ENCODE measurements around the gene SPATA3. TPM values are rescaled to one million over a fixed set of nuclear protein-coding genes. Genes with fewer than 3 reads are reported as not detected.

Gene SPATA3
- total RNA-seq, 1 experiment from 2014 or later: not detected

DNA sequence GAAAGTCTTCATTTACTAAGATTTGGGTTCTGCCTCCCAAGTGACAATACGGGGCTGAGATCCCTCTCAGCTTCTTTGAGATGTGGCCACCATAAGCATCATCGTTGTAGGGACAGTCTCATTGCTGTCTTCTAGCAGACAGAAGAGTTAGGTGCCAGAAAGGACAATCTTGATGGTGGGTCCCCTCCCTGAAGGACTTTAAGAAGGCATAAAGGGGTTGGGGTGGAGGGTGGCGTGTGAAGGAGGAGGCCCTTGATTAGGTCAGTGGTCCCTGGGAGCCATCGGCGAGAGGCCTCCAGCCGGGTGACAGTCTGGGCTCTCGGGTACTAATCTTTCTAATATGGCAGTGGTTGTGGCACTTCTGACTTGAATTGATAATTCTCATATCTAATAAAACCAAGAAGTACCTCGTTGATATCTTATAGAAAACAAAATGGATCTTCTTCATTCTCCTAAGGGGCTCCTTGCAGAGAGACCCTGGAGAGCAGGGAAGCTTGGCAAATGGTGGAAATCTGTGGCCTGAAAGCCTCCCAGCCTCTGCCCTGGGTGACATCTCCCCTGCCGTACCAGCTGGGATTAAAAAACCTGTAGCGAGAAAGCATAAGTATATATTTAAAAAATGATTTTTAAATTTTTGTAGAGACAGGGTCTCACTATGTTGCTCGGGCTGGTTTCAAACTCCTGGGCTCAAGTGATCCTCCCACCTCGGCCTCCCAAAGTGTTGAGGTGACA is 53.5 kb downstream of the SPATA3 start:
- no peak overlapping the region for H3K4me3 ChIP-seq
- no peaks in the 10 kb centered on the region for H3K36me3 ChIP-seq
- H3K27me3 ChIP-seq: no peaks in the 10 kb centered on the region; the same call in 1 of the 2 replicates
- no peaks in the 10 kb centered on the region for H3K9me3 ChIP-seq
- DNase-seq: no peak

DNA sequence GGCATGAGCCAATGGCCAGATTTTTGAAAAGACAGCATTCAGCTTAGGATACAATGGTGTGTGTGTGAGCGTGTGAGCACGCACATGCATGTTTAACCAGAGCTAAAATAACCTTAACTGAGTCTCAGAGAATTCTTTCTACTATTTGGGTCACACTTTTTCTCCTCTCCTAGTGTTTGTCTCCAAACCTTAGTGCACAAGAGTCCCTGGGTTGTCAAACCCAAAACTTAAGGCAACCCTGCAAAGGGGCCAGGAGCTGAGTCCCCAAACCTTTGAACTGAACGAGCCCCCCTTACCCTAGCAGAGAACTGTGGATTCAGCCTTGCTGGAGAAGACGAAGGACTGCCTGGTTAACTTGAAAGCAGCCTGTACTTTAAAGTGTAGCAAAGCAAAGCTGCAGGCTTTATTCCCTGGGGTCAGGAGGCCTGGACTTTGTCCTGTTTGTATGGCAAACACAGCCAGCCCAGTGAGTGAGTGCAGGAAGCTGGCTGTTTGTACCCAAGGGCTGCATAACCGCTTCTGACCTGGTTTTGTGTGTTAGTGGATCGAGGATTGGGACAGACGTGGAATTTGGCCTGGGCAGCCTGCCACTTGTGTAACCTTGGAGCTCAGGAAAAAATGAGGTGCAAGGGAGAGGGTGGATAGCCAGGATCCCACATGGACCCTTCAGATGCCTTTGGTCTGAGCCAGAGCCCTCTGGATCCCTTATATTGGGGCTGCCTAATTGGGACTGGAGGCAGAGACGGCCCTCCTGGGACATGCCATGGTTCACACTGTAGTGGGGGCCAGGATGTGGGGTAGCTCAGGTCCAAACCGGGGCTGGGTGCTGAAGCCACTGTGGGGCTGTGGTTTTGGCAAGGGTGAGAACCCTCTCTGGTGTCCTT is 54.3 kb downstream of the SPATA3 start:
- no peaks in the 10 kb centered on the region for H3K36me3 ChIP-seq
- no peak for DNase-seq
- no peak overlapping the region for H3K4me3 ChIP-seq
- no peaks in the 10 kb centered on the region; the same call in 1 of the 2 replicates for H3K27me3 ChIP-seq
- no peaks in the 10 kb centered on the region for H3K9me3 ChIP-seq

DNA sequence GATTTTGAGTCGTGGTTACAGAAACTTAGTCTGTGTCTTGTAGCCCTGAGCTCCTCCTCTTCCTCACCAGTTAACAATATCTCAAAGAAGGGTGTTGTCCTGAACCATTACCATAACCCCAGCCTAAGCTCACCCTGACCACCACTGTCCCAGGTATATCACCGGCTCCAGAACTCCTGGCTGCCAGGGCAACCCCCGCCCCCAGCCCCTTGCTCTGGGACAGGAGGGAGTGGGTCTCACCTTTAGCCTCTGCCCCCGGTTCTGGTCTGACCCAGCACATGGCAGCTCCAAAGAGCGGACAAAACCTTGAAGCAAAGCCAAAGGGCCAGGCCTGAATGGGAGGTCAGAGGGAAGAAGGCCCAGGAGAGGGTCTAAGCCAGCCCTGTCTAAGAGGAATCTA is 55.2 kb downstream of the SPATA3 start:
- H3K36me3 ChIP-seq: no peaks in the 10 kb centered on the region

DNA sequence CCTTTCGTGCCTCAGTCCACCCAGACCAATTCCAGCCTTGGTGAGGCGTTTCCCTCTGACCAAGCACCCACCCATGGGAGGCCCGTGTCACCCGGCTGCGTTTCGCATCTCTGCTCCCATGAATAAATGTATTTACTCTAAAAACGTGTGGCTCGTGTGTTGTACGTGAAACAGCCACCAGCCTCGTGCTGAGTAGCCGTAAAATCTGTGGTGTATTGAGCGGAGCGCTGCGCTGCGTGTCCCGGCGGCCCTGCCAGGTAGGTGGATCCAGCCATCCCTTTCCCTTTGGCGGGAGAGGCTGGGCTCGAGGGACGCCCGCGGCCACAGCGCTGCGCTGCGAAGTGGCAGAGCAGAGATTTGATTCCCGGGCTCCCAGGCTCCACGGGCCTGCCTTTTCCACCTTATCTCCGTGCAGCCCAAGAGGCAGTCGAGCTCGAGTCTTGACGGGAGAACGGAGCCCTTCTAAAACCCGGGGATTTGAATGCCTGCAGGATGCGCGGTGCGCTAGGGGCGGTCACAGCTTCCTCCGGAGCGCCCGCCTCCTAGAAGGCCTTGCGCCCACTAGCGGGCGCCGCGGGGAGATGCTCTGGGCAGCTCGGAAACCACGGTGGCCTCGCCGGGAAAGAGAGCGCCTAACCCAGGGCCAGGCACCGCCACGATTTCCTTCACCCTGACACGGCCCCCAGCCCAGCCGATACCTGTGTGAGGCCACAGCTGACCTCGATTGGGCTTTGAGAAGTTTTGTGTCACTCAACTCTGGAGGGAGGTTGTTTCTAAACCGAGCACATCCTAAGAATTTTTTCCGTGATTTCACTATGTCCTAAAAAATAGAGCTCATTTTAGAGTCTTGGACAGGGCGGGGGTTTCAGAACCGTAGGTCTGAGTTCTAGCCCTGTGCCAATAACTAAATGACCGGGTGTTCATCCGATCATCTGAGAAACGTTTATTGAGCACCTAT is 56.9 kb downstream of the SPATA3 start:
- H3K36me3 ChIP-seq: peaks cover 8% of the 10 kb centered on the region
- H3K27me3 ChIP-seq: no peaks in the 10 kb centered on the region; the same call in 1 of the 2 replicates
- peak overlapping the region; percentile 50 for H3K4me3 ChIP-seq
- peak; percentile 84 for DNase-seq
- no peaks in the 10 kb centered on the region for H3K9me3 ChIP-seq

More for the DNA sequence above, 55.2 kb downstream of the SPATA3 start:
- Histone ChIP-seq H3K9me3 (no peaks in the 10 kb centered on the region), H3K4me3 (no peak overlapping the region), H3K27me3 (no peaks in the 10 kb centered on the region; the same call in 1 of the 2 replicates)
- DNase-seq: no peak

DNA sequence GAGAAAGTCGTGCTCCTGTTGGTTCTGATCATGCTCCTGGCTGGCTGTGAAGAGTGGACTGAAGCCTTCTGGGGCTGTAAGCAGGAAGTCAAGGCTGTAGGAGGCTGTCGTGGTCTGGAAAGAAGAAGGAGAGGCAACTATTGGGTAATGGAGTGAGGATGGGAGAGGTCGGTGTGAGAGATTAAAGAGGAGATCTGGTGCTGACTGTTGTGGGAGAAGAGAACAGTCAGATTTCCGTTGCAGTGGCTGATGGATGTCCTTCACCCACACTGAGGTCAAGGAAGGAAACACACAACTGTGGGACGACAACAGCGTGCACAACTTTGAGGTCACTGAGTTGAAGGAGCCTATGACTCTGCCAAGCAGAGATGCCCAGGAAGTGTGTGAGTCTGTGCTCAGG is 57.9 kb downstream of the SPATA3 start:
- Histone ChIP-seq H3K4me3 (no peak overlapping the region), H3K36me3 (peaks cover 19% of the 10 kb centered on the region), H3K27me3 (no peaks in the 10 kb centered on the region; the same call in 1 of the 2 replicates), H3K9me3 (no peaks in the 10 kb centered on the region)
- no peak for DNase-seq

DNA sequence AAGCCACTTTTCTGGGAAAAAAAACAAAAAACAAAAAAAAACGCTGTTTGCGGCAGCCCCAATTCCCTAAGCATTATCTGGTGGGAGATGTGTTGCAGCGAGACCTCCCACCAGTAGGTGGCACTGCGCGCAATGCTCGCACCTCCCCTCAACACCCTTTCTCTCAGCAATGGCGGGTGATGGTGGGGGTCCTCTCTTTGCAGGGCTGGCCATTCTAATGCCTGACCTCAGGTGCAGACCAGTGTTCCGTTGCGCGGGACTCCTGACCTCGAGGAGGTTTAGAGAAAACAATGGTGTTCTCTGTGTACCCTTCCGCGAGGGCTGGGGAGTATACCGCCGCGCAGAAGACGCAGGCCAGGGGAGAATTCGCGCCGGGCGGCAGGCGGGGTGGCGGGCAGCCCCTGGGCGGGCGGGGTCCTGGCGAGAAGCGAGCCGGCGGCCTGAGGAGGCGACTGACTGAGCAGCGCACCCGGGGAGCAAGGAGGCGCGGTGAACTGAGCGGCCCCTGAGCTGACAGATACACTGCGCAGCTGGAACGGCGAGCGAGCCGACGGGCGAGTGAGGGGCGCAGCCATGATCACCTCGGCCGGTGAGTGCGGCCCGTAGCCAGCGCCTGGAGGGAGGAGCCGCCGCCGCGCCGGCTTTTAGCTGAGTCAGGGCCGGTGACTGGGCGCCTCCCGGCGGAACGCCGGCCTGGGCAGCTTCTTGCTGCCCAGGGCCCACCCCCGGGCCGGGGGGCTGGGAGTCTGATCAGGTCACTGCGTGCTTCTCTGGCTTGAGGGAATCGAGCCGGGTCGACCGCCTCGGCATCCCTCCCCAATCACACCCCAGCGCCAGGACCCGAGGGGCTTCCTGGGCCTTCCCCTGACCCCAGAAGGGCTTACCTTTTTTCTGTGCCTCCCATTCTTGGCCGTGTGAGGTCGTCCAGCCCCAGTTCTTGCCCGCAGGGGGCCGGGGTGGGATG is 60.8 kb downstream of the SPATA3 start, which contains the start of gene PSMD1:
TSS of gene PSMD1 (plus strand) at position 415 of the 964 bp plus-strand sequence. CDS start at position 574, 159 bp downstream.
- DNase-seq: peak; percentile 90
- H3K4me3 ChIP-seq: peak within 1 kb of the TSS; percentile 99

DNA sequence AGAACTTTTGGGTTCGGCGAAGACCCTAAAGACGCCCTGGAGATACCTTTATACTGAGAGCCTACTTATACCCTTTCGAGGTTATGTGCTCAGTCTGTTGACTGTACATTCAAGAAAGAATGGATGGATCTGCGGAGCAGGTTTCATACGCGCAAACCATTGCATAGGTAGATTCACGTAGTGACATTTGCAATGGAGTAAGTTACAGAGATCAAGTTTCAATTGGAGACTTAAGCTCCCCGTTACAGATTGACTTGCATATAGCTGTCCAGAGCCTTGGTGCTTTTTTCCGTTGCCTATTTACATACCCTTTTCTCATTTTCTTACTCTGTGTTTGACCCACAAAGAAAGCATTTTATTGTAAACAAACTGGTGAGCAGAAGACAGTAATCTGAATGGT is 61.7 kb downstream of the SPATA3 start:
- no peaks in the 10 kb centered on the region for H3K27me3 ChIP-seq
- peaks cover 50% of the 10 kb centered on the region for H3K36me3 ChIP-seq
- no peak for DNase-seq
- H3K9me3 ChIP-seq: no peaks in the 10 kb centered on the region
- peak overlapping the region; percentile 99 for H3K4me3 ChIP-seq

More for the DNA sequence above, 60.8 kb downstream of the SPATA3 start, which contains the start of gene PSMD1:
- no peaks in the 10 kb centered on the region for H3K27me3 ChIP-seq
- no peaks in the 10 kb centered on the region for H3K9me3 ChIP-seq
- peaks cover 41% of the 10 kb centered on the region for H3K36me3 ChIP-seq

Other genes with a start within 250 kb of the SPATA3 start
- 31.2 and 37.1 TPM in 2 replicates for gene ITM2C, start 131.2 kb upstream of the SPATA3 start, total RNA-seq (2014; rRNA removed; shearing (Covaris generic); ENCODE audit: low replicate concordance)
- gene GPR55, start 70.9 kb upstream of the SPATA3 start, total RNA-seq (2014; rRNA removed; shearing (Covaris generic); ENCODE audit: low replicate concordance): not detected in 2 replicates
- 0.49 TPM in 1 of 2 replicates, not detected in the other for gene C2orf72, start 41.4 kb downstream of the SPATA3 start, total RNA-seq (2014; rRNA removed; shearing (Covaris generic); ENCODE audit: low replicate concordance)
- gene PSMD1, start 60.7 kb downstream of the SPATA3 start, total RNA-seq (2014; rRNA removed; shearing (Covaris generic); ENCODE audit: low replicate concordance): 54.6 and 95.6 TPM in 2 replicates
- not detected in 2 replicates for gene HTR2B, start 128.9 kb downstream of the SPATA3 start, total RNA-seq (2014; rRNA removed; shearing (Covaris generic); ENCODE audit: low replicate concordance)
- gene ARMC9, start 202.5 kb downstream of the SPATA3 start, total RNA-seq (2014; rRNA removed; shearing (Covaris generic); ENCODE audit: low replicate concordance): 15.2 and 51.5 TPM in 2 replicates